GM18520 (cell line): Measurements from ENCODE around the gene ANKFY1.
"Not testable (repeated sequence)": the region's sequence is repeated elsewhere in the genome, so short reads cannot be mapped to it uniquely, and the experiment has no call there.

Experiments
- ATAC-seq: cut with Tn5 transposase; IDR thresholded peaks from one replicate; pipeline ENCODE4 v1.9.1; 2021; ENCODE audit not compliant: unreplicated experiment

Gene ANKFY1

DNA sequence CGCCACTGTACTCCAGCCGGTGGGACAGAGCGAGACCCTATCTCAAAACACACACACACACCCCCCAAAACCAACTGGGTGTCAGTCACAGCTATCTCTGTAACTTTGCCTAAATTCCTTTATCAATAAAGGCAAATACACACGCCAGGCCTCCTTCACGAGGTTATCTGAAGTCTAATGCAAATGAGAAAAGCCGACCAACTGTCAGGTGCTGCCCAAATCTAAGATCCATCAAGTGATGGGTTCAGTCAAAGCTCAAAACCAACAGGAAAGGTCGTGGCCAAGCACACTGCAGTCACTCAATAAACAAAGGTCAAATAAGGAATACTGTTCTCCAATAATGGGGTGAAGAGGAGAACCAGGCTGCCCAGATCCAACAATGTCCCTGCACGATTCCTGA, 1.1 kb downstream of the ANKFY1 start:
- no peak for ATAC-seq

DNA sequence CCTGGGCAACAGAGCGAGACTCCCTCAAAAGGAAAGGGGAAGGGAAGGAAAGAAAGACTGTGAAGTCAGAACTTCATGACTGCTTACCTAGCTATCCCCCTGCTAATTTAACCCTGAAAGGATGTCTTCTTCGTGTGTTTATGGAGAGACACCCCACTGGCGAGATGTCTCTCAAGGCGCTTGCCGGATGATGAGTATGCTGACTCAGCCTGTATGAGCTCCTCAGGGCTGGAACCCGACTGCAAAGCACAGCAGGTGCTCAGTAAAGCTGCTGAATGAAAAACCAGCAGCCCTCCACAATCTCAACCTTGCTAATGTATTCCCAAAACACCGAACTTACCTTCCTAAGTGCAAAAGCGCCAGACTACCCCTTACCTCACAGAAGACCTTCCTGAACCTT, 2.3 kb downstream of the ANKFY1 start:
- ATAC-seq: no peak

DNA sequence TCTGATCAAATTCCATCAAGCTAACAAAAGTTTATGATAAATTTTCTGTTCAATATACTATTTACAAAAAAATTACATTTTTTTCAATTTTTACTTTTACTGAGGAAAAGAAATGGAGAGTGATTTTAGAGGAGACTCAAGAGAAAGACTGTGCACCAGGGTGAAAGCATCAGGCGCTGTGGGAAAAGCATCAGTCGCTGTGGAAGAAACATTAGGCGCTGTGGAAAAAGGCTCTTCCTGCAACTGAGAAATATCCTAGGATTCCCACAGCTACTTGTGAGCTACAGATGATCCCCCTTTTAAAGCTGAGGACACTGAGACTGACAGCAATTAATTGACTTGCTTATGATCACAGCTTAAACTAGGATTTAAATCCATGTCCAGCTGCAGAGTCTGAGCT, 4.9 kb downstream of the ANKFY1 start:
- ATAC-seq: no peak

DNA sequence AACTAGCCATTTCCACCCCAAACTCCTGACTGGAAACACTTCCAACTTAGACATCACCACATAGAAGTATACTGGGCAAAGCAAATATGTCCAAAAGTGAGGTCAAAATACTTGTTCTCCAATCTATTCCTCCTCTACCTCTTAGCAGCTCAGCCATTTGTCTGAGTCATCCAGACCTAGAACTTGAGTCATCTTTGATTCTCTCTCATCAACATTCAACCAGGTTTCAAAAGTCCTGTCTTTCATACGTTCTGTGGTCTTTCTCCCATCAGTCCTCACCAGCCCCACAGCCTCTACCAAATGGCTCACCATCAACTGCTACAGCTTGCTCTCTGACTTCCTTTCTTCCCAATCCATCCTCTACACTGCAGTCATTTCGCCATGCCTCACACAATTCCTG, 6.8 kb downstream of the ANKFY1 start:
- ATAC-seq: no peak

DNA sequence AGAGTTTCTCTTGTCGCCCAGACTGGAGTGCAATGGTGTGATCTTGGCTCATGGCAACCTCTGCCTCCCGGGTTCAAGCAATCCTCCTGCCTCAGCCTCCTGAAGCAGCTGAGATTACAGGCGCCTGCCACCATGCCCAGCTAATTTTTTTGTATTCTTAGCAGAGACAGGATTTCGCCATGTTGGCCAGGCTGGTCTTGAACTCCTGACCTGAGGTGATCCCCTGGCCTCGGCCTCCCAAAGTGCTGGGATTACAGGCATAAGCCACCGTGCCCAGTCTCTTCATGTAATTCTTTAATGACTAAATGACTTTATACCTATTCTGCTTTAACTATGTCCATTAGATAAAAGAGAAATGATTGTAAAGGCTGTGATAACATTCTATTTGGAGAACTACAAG, 8.5 kb downstream of the ANKFY1 start:
- ATAC-seq: not testable (repeated sequence)

DNA sequence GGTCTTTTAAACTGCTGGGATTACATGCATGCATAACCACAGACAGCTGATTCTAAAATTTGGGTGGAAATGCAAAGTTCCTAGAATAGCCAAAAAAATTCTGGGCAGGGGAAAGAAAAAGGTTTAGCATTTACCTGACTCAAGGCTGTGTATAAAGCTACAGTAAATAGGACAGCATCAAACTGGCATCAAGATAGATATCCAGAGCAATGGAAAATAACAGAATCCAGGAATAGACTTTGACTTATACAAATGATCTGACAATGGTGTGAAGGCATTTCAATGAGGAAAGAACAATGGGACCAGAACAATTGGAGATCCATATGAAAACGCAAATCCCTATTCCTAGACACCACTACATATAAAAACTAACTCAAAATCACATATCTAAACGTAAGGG, 12.9 kb downstream of the ANKFY1 start:
- no peak for ATAC-seq

DNA sequence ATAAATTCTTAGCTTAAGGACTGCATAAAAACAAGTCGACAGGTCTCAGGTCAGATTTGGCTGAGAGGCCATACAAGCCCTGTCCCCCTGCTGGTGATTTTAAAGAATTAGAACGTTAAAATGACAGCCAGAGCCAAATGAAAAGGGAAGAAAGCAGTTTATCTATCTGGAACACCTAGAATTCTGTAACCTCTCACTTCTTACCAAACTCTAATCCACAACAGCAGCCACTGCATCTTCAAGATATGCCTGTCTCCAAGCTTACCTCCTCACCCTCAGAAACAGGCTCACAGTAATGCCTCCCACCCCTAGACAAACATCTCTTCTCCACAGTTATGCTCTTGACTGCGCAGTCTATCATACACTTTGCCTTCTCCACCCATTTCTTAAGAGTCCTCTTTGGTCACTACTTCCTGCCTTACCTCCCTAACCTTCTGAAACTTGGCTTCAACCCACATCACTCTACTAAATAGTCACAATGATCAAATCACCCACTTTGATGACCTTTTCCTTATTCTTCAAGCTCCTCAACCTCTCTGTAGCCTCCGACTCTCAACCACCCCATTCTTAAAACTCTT, 14.2 kb downstream of the ANKFY1 start:
- no peak for ATAC-seq

DNA sequence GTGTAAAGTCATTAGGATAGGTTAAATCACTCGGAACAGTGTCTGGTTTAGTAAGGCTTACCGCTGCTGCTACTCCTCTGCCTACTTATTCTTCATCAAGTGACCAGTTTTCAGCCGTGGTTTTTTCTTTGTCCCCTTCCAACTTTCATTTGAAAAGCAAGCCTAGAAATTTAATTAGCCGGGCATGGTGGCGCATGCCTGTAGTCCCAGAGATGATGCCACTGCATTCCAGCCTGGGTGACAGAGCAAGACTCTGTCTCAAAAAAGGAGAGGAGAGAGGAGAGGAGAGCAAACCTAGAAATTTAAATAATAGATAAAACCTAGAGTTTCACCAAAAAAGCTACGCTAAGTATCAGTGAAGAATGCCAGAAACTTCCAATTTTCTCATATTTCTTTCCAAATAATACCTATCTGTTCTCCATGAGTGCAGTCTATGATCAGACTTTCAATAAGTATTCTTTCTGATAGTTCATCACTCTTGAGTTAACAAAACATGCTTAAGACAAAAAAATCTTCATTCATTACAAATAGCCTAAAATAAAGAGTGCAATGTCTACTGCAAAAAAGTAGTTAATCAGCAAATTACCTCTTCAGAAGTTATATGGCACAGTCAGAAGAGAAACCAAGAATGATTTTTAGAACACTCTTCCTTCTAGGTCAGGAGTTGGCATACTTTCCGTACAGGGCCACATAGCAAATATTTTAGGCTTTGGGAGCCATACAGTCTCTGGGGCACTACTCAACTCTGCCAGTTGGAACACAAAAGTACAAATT, 15.1 kb downstream of the ANKFY1 start:
- ATAC-seq: no peak

DNA sequence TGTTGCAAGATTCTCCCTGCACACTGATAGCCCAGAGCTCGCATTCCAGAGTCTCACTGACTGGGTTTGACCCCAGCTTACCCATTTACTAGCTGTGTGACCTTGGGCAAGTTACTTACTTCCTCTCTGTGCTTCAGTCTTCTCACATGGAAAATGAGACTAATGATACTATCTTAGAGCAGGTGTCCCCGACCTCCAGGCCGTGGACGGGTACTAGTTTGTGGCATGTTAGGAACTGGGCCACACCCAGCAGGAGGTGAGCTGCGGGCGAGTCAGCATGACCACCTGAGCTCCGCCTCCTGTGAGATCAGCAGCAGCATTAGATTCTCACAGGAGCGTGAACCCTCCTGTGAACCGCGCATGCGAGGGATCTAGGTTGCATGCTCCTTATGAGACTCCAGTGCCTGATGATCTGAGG, 15.8 kb downstream of the ANKFY1 start:
- no peak for ATAC-seq

DNA sequence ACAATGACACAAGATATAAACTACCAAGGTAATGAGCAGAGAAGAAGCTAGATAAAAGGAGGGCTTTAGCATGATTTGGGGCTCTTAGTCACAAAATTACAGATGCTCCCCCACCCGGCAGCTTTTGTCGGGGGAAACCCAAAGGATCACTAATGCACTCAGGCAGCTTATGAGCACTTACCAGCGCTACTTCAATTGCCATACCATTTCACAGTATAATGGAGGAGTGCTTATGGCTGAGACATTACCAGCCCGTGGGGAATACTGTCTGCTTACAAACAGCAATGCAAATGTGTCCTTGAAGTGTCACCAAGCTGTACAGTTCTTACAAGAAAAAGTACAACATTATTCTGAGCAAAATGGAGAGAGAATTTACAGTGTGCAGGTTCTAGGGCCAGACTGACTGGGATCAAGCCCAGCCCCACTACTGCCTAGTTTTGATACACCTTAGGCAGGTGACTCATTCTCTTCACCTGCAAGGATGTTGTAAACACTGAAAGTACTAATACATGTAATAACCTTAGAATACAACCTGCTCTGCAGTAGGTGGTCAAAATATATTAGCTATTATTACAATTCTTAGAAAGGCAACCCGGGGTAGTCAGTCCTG, 16.3 kb downstream of the ANKFY1 start:
- ATAC-seq: no peak

DNA sequence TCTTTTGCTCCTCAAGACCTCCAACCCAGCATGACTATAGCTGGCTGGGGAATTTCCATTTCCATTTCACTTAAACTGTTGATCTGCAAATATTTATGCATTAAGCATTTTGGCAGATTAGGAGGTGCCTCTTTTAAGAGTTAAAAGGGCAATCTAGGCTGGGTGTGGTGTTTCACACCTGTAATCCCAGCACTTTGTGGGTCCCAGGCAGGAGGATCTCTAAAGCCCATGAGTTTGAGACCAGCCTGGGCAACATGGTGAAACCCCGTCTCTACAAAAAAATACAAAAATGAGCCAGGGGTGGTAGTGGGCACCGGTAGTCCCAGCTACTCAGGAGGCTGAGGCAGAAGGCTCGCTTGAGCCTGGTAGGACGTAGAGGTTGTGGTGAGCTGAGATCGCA, 17.1 kb downstream of the ANKFY1 start:
- ATAC-seq: no peak

DNA sequence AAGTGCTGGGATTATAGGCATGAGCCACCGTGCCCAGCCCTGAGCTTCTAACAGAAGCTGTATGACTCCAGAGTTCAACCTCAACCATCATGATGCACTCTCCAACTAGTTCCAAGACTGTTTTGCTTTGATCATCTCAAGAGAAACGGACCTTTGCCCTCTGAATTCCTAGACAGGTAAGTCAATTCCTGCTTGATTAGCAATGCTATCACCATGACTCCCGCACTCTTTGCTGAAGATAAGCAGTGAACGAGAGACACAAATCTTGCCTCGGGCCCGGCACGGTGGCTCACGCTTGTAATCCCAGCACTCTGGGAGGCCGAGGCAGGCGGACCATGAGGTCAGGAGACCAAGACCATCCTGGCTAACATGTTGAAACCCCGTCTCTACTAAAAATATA, 22.2 kb downstream of the ANKFY1 start:
- ATAC-seq: no peak

DNA sequence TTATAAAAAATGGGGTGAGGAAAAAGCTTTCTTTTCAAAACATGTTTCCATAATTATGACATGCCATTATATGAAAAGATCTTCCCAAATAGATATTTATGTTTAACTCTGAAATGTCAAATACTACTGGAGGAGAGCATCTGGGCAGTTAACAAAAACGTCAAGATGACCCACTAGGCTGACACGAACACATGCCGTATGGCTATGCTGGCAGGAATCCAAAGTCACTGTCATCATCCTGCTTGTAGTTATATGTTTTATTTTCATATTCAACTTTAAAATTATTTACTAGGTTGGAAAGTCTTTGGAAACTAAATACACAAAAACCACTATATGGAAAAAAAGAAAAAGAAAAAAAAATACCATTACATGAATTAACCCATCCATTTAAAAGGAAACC, 27.3 kb downstream of the ANKFY1 start:
- no peak for ATAC-seq

DNA sequence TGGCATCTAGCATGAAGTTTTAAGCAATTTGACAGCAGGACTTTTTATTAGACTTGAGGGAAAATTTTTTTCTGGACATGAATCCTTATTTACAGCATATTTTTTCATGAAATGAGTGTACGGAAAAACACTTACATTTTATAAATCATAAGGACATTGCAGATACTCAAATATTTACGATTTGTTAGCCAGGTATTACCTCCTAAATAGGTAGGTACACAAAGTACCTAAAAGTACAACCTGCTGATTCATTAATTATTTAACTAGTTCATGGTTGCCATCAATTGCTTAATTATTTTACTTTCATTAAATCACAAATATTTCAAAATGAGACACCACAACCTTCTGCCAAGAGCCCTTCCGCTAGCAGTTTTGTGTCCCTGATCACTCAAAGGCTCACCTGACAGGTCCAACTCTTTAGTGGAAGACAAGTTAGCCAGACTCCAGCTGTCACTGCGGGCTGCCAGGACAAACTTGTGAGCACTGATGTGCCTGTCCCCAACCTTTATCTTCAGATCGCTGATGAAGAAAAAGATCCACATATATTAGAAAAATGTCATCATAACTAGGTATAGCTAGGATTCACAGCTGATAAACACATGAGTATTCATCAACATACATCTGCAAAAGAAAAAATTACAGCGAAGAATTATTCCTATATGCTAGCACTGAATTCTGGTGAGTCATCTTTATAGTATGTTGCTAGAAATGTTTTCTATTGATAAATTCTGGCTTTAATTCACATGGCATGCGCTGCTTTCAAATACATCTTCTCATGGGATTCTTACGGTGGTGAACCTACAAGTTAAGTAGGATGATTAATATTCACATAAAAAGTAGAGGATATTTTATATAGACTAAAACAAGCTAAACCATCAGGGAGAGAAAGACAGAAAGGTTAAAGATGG, 28.2 kb downstream of the ANKFY1 start:
- ATAC-seq: no peak

DNA sequence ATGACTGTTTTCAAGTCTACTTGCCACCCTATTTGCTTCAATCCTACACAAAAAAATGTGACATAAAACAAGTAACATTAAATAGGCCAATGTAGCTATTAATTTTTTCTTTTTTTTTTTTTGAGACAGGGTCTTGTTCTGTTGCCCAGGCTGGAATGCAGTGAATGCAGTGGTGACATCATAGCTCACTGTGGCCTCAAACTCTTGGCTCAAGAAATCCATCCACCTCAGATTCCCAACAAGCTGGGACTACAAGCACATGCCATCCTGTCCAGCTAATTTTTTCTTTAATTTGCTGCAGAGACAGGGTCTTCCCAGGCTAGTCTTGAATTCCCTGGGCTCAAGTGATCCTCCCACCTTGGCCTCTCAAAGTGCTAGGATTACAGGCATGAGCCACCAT, 29.4 kb downstream of the ANKFY1 start:
- ATAC-seq: no peak

DNA sequence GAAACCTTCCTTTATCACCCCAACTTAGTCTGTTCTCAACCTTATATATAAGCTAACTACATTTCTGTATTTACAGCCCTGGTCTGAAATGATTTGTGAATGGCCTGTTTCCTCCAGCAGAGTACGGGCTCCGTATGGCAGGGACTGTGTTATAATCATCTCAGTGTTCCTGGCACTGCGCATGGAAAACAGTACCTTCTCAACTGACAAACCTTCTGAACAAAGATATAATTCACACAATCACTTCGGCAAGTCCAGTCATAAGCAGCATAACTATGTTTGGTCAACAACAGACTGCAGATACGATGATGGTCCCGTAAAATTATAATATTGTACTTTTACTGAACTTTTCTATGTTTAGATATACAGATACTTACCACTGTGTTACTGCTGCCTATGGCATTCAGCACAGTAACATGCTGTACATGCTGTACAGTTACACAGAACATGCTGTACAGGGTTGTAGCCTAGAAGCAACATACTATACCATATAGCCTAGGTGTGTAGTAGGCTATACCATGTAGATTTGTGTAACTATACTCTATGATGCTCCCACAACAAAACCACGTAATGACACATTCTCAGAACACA, 30.0 kb downstream of the ANKFY1 start:
- ATAC-seq: no peak

DNA sequence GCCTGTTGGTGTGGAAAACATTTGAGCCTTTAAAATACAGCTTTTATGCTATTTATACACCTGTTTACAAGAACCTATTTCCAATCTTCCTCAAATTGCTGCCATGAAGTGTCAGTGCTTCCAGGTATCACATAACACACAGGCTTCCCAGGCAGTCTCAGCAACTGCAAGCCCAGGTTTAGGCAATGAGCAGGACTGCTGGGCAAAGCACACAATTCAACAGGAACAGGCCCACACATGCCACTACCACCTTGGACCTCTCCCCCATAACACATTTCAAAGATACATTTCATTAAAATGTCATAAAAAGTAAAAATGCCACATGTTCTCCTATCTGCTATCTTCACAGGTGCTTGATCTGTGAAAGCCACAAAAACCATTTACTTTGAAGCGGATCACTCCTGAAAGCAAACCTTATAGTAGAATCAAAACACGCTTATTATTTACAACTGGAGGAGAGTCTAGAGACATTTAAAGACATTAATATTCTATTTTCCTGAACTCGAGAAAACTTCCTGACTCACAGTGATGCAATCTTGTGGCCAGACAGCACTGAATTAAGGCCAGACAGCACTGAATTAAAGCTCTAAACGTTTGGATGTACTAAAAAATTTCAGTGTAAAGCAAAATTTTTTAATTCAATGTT, 31.5 kb downstream of the ANKFY1 start:
- no peak for ATAC-seq

DNA sequence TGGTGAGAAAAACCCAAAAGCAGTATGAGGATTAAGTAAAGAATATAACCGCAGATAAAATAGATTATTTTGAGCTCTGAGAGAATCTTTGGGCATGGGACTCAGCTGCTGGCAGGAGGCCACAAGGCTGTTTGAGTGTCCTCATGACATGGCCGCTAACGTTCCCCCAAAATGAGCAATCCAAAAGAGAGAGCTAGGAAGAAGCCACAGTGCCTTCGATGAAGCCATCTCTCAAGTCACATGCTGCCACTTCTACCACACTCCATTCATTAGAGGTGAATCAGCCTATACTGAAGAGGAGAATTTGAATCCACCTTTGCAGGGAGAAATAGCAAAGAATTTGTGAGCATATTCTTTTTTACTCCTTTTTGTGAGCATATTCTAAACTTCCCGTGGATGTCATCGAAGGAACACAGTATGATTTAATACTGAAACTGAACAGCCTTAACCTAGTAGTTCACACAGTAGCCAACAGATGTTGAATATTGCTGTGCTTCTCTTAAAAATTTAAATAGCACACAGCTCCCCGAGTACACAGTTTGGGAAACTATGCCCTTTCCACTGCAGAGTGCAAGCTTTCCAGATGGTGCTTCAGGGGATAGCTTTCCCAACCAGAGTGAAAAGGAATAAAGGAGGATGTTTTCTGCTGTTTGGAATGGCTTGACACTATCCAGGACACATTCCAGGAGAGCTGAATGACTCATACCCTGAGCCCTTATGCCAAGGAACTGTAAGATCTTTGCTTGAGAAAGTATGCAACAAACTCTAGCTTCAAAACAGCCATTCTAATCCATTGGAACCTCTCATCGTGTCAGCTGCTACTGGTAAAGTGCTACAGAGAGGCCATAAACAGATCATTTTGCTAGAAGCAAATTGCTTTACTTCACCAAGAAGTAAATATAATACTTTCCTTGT, 33.9 kb downstream of the ANKFY1 start:
- ATAC-seq: no peak

DNA sequence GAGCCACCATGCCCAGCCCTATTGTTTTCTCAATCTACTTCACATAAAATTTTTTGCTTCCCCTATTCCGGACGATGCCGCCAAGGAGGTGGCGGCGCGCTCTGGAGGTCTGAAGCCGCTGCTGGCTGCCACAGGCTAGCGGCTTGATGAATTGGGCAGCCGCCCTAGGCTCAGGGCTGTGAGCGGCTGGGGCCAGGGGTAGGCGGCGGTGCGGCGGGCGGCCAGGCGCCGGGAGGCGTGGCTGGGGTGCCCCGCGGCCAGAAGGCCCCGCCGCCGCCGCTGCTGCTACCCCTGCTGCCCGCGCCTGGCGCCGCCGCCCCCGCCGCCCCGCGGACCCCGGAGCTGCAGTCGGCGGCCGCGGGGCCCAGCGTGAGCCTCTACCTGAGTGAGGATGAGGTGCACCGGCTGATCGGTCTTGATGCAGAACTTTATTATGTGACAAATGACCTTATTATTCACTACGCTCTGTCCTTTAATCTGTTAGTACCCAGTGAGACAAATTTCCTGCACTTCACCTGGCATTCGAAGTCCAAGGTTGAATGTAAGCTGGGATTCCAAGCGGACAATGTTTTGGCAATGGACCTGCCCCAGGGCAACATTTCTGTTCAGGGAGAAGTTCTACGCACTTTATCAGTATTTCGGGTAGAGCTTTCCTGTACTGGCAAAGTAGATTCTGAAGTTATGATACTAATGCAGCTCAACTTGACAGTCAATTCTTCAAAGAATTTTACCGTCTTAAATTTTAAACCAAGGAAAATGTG, 41.7 kb downstream of the ANKFY1 start:
- ATAC-seq: no peak
